Neural cell (in vitro differentiated cells): Measurements from ENCODE around the gene PTPRD. TPM values are rescaled to one million over a fixed set of nuclear protein-coding genes. Genes with fewer than 3 reads are reported as not detected.

ENCODE experiments used
- H2AFZ ChIP-seq: fragments of 200-600, 300-800 bp; sonication (generic), shearing (Covaris generic); 2 replicates; pipeline ENCODE4 v1.6.0; 2014; ENCODE audit warnings: low read depth, mild to moderate bottlenecking, antibody characterized with exemption, low read length, moderate library complexity
- H3F3A ChIP-seq: fragments of 200-600 bp; shearing (Covaris generic); 2 replicates; pipeline ENCODE4 v1.6.1; 2016; ENCODE audit warnings: mild to moderate bottlenecking, moderate library complexity, mixed read lengths, antibody characterized with exemption, low read length; ENCODE audit not compliant: insufficient read depth, poor library complexity, severe bottlenecking
- H3K27ac ChIP-seq: fragments of 200-600, 300-800 bp; sonication (generic), shearing (Covaris generic); 2 replicates; pipeline ENCODE4 v1.5.1; 2014; ENCODE audit warnings: mild to moderate bottlenecking, low read length, moderate library complexity
- H3K27me3 ChIP-seq: fragments of 300-800, 200-600 bp; sonication (generic), shearing (Covaris generic); 2 replicates; pipeline ENCODE4 v1.6.0; 2014; ENCODE audit warnings: mild to moderate bottlenecking, low read depth, low read length, moderate library complexity; ENCODE audit not compliant: insufficient read depth
- H3K36me3 ChIP-seq: fragments of 300-800, 200-600 bp; sonication (generic), shearing (Covaris generic); 2 replicates; pipeline ENCODE4 v1.5.1; 2014; ENCODE audit warnings: mild to moderate bottlenecking, antibody characterized with exemption, low read length, moderate library complexity; ENCODE audit not compliant: insufficient read depth
- H3K4me2 ChIP-seq: fragments of 300-800, 200-600 bp; sonication (generic), shearing (Covaris generic); 2 replicates; pipeline ENCODE4 v1.6.0; 2014; ENCODE audit warnings: mild to moderate bottlenecking, low read length
- H3K4me3 ChIP-seq: fragments of 300-800, 200-600 bp; sonication (generic), shearing (Covaris generic); 2 replicates; pipeline ENCODE4 v1.5.1; 2014; ENCODE audit warnings: mild to moderate bottlenecking, low read length, moderate library complexity
- H3K79me2 ChIP-seq: fragments of 200-600 bp; shearing (Covaris generic); replicated peaks from 2 replicates; pipeline ENCODE4 v1.6.0; 2014; ENCODE audit warnings: mild to moderate bottlenecking, low read length, moderate library complexity; ENCODE audit not compliant: insufficient read depth
- H3K9ac ChIP-seq: fragments of 300-800, 200-600 bp; sonication (generic), shearing (Covaris generic); 2 replicates; pipeline ENCODE4 v1.6.1; 2016; ENCODE audit warnings: mild to moderate bottlenecking, low read length, mixed read lengths
- H3K9me2 ChIP-seq: fragments of 200-600 bp; shearing (Covaris generic); 2 replicates; pipeline ENCODE4 v1.6.1; 2016; ENCODE audit warnings: mild to moderate bottlenecking, low read length, mixed read lengths; ENCODE audit not compliant: insufficient read depth
- H3K9me3 ChIP-seq: fragments of 200-600, 300-800 bp; sonication (generic), shearing (Covaris generic); 2 replicates; pipeline ENCODE4 v1.6.1; 2016; ENCODE audit warnings: mild to moderate bottlenecking, mixed run types, low read length, moderate library complexity, mixed read lengths
- H4K20me1 ChIP-seq: fragments of 200-600 bp; shearing (Covaris generic); 2 replicates; pipeline ENCODE4 v1.6.1; 2016; ENCODE audit warnings: mild to moderate bottlenecking, mixed run types; ENCODE audit not compliant: insufficient read depth
- EP300 ChIP-seq: fragments of 450-650 bp; conservative IDR thresholded peaks from 2 replicates; pipeline ENCODE4 v1.6.1; 2014; ENCODE audit warnings: antibody characterized with exemption, mild to moderate bottlenecking, moderate library complexity; ENCODE audit not compliant: poor library complexity, severe bottlenecking
- EZH2 ChIP-seq: fragments of 200-600, 300-800 bp; shearing (Covaris generic), sonication (generic); IDR thresholded peaks from 2 replicates; pipeline ENCODE4 v1.6.1; 2014; ENCODE audit warnings: antibody characterized with exemption, low read length, borderline replicate concordance, mild to moderate bottlenecking; ENCODE audit not compliant: insufficient read depth, poor library complexity, severe bottlenecking
- MXI1 ChIP-seq: fragments of 450-650 bp; conservative IDR thresholded peaks from 2 replicates; pipeline ENCODE4 v1.6.1; 2014; ENCODE audit warnings: antibody characterized with exemption, mild to moderate bottlenecking; ENCODE audit not compliant: poor library complexity, severe bottlenecking
- POLR2AphosphoS5 ChIP-seq: IDR thresholded peaks from 2 replicates; pipeline ENCODE4 v1.6.1; 2012
- RAD21 ChIP-seq: fragments of 450-650 bp; conservative IDR thresholded peaks from 2 replicates; pipeline ENCODE4 v1.6.1; 2014; ENCODE audit warnings: antibody characterized with exemption, mild to moderate bottlenecking, moderate library complexity
- SMC3 ChIP-seq: fragments of 450-650 bp; conservative IDR thresholded peaks from 2 replicates; pipeline ENCODE4 v1.6.1; 2014; ENCODE audit warnings: antibody characterized with exemption, mild to moderate bottlenecking, moderate library complexity; ENCODE audit not compliant: poor library complexity
- TAF1 ChIP-seq: IDR thresholded peaks from 2 replicates; pipeline ENCODE4 v1.6.1; 2012; ENCODE audit warnings: low read depth
- polyA plus RNA-seq: library from polyadenylated mRNA; depleted of rRNA; stranded (reverse); fragments of >200 nt; gene quantifications from 2 replicates; pipeline ENCODE4 v1.2.3, GENCODE V29; 2014
- TF ChIP-seq, protein P1 (sequence below): IDR thresholded peaks from 2 replicates; pipeline ENCODE4 v1.6.1; 2012; ENCODE audit warnings: borderline replicate concordance
- TF ChIP-seq, protein P2 (sequence below): fragments of 450-650 bp; IDR thresholded peaks from 2 replicates; pipeline ENCODE4 v1.5.1; 2014; ENCODE audit warnings: antibody characterized with exemption, mild to moderate bottlenecking, moderate library complexity; ENCODE audit not compliant: poor library complexity, severe bottlenecking

The PTPRD gene
- polyA plus RNA-seq, 1 donor from 2014 or later, result 143 TPM

DNA sequence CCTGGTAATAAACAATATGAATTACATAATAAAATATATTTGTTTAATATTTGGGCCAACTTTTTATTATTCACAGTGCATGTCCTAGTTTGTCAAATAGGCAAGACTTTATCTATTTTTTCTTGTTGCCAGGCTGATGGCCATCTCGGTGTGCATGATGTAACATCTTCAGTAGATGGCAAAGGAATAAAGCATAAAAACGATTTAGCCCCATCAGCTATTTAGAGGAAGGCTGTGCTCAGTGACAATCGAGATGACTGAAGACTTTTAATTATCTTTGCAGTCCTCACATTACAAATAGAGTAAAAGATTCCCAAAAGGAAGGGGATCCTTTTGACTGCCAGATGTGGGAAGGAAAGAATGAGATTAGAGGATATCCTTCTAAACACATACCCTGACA is 358.5 kb downstream of the PTPRD start:
- Histone ChIP-seq H4K20me1 (no peaks in the 10 kb centered on the region), H3K9me3 (no peaks in the 10 kb centered on the region), H3F3A (no peaks in the 10 kb centered on the region), H3K9ac (no peak overlapping the region), H3K36me3 (no peaks in the 10 kb centered on the region), H3K79me2 (no peaks in the 10 kb centered on the region), H3K9me2 (no peaks in the 10 kb centered on the region), H3K27me3 (no peaks in the 10 kb centered on the region), H3K4me3 (no peak overlapping the region), H3K4me2 (no peak overlapping the region), H2AFZ (no peak overlapping the region), H3K27ac (no peak overlapping the region)
- TF ChIP-seq RAD21, result no peak

DNA sequence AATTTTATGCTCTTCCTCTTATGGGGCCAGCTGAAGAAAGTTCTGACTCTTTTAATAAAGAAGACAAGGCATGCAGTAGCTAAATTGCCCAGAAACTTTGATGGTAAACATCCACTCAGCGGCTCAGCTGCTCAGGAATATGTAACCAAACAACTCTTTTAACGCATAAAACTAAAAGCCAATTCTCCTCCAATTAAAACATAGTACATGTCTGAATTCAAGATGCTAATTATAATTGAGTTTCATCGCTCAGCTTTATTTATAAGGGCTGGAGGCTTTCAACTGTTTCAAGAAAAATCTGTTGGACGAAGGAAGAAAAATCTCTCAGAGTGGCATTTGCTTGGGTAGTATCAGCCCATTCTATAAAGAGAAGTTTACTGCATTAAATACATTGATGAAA is 359.5 kb downstream of the PTPRD start:
- no peak overlapping the region for H3K4me2 ChIP-seq
- H3K79me2 ChIP-seq, result no peaks in the 10 kb centered on the region
- no peaks in the 10 kb centered on the region for H3K27me3 ChIP-seq
- no peak overlapping the region for H3K27ac ChIP-seq
- H4K20me1 ChIP-seq, result no peaks in the 10 kb centered on the region
- H3K9ac ChIP-seq, result no peak overlapping the region
- no peaks in the 10 kb centered on the region for H3K9me3 ChIP-seq
- H3K36me3 ChIP-seq, result no peaks in the 10 kb centered on the region
- TF ChIP-seq SMC3 (no peak), MXI1 (no peak), EP300 (no peak), POLR2AphosphoS5 (no peak)
- TF ChIP-seq, protein P1, sequence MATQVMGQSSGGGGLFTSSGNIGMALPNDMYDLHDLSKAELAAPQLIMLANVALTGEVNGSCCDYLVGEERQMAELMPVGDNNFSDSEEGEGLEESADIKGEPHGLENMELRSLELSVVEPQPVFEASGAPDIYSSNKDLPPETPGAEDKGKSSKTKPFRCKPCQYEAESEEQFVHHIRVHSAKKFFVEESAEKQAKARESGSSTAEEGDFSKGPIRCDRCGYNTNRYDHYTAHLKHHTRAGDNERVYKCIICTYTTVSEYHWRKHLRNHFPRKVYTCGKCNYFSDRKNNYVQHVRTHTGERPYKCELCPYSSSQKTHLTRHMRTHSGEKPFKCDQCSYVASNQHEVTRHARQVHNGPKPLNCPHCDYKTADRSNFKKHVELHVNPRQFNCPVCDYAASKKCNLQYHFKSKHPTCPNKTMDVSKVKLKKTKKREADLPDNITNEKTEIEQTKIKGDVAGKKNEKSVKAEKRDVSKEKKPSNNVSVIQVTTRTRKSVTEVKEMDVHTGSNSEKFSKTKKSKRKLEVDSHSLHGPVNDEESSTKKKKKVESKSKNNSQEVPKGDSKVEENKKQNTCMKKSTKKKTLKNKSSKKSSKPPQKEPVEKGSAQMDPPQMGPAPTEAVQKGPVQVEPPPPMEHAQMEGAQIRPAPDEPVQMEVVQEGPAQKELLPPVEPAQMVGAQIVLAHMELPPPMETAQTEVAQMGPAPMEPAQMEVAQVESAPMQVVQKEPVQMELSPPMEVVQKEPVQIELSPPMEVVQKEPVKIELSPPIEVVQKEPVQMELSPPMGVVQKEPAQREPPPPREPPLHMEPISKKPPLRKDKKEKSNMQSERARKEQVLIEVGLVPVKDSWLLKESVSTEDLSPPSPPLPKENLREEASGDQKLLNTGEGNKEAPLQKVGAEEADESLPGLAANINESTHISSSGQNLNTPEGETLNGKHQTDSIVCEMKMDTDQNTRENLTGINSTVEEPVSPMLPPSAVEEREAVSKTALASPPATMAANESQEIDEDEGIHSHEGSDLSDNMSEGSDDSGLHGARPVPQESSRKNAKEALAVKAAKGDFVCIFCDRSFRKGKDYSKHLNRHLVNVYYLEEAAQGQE, result no peak
- H3F3A ChIP-seq, result no peaks in the 10 kb centered on the region
- H3K9me2 ChIP-seq, result no peaks in the 10 kb centered on the region
- no peak overlapping the region for H2AFZ ChIP-seq
- no peak overlapping the region for H3K4me3 ChIP-seq

DNA sequence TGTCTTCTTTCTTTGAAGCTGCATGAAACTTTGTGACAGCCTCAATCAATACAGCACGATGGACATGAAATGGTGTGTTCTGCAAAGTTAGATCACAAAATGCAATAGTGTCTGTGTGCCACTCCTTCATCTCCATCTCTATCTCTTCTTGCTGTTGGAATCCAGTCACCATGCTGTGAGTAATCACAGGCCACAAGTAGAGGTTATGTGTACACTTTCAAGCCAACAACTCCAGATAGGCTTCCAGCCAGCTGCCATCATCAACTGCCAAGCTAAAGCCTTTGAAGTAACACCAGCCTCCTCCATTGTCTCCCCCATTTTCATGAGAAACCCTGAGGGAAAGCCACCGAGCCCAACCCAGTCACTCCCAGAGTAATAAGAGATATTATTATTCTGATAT is 360.6 kb downstream of the PTPRD start:
- no peak overlapping the region for H3K4me2 ChIP-seq
- TF ChIP-seq, protein P1, result no peak
- TF ChIP-seq, protein P2, sequence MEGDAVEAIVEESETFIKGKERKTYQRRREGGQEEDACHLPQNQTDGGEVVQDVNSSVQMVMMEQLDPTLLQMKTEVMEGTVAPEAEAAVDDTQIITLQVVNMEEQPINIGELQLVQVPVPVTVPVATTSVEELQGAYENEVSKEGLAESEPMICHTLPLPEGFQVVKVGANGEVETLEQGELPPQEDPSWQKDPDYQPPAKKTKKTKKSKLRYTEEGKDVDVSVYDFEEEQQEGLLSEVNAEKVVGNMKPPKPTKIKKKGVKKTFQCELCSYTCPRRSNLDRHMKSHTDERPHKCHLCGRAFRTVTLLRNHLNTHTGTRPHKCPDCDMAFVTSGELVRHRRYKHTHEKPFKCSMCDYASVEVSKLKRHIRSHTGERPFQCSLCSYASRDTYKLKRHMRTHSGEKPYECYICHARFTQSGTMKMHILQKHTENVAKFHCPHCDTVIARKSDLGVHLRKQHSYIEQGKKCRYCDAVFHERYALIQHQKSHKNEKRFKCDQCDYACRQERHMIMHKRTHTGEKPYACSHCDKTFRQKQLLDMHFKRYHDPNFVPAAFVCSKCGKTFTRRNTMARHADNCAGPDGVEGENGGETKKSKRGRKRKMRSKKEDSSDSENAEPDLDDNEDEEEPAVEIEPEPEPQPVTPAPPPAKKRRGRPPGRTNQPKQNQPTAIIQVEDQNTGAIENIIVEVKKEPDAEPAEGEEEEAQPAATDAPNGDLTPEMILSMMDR, result no peak
- TF ChIP-seq POLR2AphosphoS5 (no peak), MXI1 (no peak), EP300 (no peak), TAF1 (no peak), RAD21 (no peak), EZH2 (no peak), SMC3 (no peak)
- no peaks in the 10 kb centered on the region for H3K27me3 ChIP-seq
- no peaks in the 10 kb centered on the region for H3K36me3 ChIP-seq
- no peaks in the 10 kb centered on the region for H3F3A ChIP-seq
- no peaks in the 10 kb centered on the region for H3K9me2 ChIP-seq
- H2AFZ ChIP-seq, result no peak overlapping the region
- H3K9me3 ChIP-seq, result no peaks in the 10 kb centered on the region
- H3K4me3 ChIP-seq, result no peak overlapping the region
- no peaks in the 10 kb centered on the region for H4K20me1 ChIP-seq
- H3K27ac ChIP-seq, result no peak overlapping the region
- H3K9ac ChIP-seq, result no peak overlapping the region
- no peaks in the 10 kb centered on the region for H3K79me2 ChIP-seq
